ENCODE measurements around the gene EFHD2.

The EFHD2 gene

DNA sequence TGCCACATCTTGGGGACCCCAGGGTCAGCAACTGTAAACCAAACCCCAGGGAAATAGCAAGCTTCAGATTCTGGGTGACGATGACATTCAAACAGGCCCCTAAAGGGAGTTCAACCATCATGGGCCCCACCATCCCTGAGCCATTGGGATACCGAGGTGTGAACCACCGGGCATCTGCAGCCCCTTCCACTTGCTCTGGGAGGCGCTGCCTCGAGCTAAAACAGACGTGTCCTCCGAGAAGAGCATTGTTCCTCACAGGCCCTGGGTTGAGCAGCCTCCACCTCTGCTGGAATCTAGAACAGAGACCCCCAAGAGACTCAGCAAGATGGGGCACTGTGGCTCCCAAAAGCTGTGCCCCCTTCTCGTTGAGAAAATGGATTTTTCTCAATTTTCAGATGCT, 19.0 kb upstream of the EFHD2 start:
- no peaks in the 10 kb centered on the region for H3K79me2 ChIP-seq (ENCODE audit: insufficient read depth, low read length)
- no peaks in the 10 kb centered on the region for H3K27me3 ChIP-seq (ENCODE audit: insufficient read depth, low read length, poor library complexity, severe bottlenecking)
- H3K4me3 ChIP-seq (ENCODE audit: low read length, poor library complexity, severe bottlenecking): no peak overlapping the region
- no peak overlapping the region for H2AFZ ChIP-seq (ENCODE audit: low read length)
- H3K9ac ChIP-seq (ENCODE audit: low read depth, low read length, poor library complexity, severe bottlenecking): no peak overlapping the region
- no peaks in the 10 kb centered on the region for H3K4me1 ChIP-seq (ENCODE audit: insufficient read depth, low read length, poor library complexity, severe bottlenecking)
- H4K20me1 ChIP-seq (ENCODE audit: insufficient read depth, low read length, poor library complexity, severe bottlenecking): no peaks in the 10 kb centered on the region
- H3K9me3 ChIP-seq (ENCODE audit: insufficient read depth, low read depth, low read length): no peaks in the 10 kb centered on the region
- no peaks in the 10 kb centered on the region for H3K36me3 ChIP-seq (ENCODE audit: insufficient read depth, low read length)
- TF ChIP-seq, protein P1, sequence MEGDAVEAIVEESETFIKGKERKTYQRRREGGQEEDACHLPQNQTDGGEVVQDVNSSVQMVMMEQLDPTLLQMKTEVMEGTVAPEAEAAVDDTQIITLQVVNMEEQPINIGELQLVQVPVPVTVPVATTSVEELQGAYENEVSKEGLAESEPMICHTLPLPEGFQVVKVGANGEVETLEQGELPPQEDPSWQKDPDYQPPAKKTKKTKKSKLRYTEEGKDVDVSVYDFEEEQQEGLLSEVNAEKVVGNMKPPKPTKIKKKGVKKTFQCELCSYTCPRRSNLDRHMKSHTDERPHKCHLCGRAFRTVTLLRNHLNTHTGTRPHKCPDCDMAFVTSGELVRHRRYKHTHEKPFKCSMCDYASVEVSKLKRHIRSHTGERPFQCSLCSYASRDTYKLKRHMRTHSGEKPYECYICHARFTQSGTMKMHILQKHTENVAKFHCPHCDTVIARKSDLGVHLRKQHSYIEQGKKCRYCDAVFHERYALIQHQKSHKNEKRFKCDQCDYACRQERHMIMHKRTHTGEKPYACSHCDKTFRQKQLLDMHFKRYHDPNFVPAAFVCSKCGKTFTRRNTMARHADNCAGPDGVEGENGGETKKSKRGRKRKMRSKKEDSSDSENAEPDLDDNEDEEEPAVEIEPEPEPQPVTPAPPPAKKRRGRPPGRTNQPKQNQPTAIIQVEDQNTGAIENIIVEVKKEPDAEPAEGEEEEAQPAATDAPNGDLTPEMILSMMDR (conservative IDR thresholded peaks at IDR 0.05; ENCODE audit: low read length): no peak; the same call in 1 of the 2 replicates
- no peak for TF ChIP-seq EZH2phosphoT487 (IDR thresholded peaks at IDR 0.05; ENCODE audit: borderline replicate concordance)
- no peaks in the 10 kb centered on the region for H3K9me2 ChIP-seq (replicated peaks; ENCODE audit: low read depth, low read length)
- no peaks in the 10 kb centered on the region for H3F3A ChIP-seq (ENCODE audit: low read depth)
- H3K4me2 ChIP-seq (ENCODE audit: low read depth, low read length, poor library complexity, severe bottlenecking): no peak overlapping the region

DNA sequence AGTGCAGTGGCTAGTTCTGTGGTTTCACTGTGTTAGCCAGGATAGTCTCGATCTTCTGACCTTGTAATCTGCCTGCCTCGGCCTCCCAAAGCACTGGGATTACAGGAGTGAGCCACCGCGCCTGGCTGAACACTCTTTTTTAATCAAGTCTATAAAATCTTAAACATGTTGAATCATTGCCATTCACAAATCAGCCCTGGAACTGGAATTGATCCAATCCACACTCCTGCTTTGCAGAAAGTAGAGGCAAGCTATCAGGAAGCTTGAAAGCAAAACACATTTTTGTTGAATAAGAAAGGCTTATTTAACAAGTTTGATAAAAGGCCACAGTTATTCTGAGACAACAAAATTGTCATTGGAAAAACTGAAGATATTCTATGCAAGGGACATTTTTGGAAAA, 18.3 kb upstream of the EFHD2 start:
- Histone ChIP-seq H3K79me2 (ENCODE audit: insufficient read depth, low read length) (no peaks in the 10 kb centered on the region), H3K36me3 (ENCODE audit: insufficient read depth, low read length) (no peaks in the 10 kb centered on the region), H3K9me3 (ENCODE audit: insufficient read depth, low read depth, low read length) (no peaks in the 10 kb centered on the region), H3K4me3 (ENCODE audit: low read length, poor library complexity, severe bottlenecking) (no peak overlapping the region), H3K4me2 (ENCODE audit: low read depth, low read length, poor library complexity, severe bottlenecking) (no peak overlapping the region), H3K9me2 (replicated peaks; ENCODE audit: low read depth, low read length) (no peaks in the 10 kb centered on the region), H2AFZ (ENCODE audit: low read length) (no peak overlapping the region), H4K20me1 (ENCODE audit: insufficient read depth, low read length, poor library complexity, severe bottlenecking) (no peaks in the 10 kb centered on the region), H3K9ac (ENCODE audit: low read depth, low read length, poor library complexity, severe bottlenecking) (no peak overlapping the region), H3K4me1 (ENCODE audit: insufficient read depth, low read length, poor library complexity, severe bottlenecking) (no peaks in the 10 kb centered on the region), H3F3A (ENCODE audit: low read depth) (no peaks in the 10 kb centered on the region), H3K27me3 (ENCODE audit: insufficient read depth, low read length, poor library complexity, severe bottlenecking) (no peaks in the 10 kb centered on the region)
- no peak for TF ChIP-seq EZH2phosphoT487 (IDR thresholded peaks at IDR 0.05; ENCODE audit: borderline replicate concordance)
- TF ChIP-seq, protein P1 (conservative IDR thresholded peaks at IDR 0.05; ENCODE audit: low read length): no peak

DNA sequence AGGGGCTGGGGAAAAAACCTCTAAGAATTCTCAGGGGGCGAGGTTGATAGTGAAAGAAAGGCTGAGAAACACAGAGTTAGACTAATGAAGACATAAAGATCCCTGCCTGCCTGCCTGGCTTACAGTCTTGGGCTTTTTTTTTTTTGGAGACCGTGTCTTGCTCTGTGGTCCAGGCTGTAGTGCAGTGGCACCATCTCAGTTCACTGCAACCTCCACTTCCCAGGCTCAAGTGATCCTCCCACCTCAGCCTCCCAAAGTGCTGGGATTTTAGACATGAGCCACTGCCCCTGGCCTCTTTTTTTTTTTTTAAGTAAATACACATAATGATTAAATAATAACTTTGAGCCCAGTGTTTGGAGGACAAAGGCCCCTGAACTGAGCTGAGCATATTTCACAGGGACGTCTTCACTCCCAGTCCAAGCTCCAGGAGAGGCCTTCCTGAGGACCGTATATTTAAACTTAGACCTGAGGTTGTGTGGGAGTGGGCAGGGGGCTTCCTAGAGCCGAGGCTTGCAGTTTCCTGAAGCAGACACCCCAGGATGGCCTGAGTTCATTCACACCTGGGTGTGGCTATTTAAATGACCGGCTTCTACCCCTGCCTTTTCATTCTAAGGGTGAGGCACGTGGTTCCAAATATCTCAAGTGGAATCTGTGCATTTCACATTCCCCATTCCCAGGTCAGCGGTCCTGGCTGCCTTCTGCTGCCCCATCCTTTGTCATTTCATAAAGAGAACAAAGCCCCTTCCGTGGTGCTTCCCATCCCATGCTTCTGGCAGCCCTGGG, 16.0 kb upstream of the EFHD2 start:
- no peaks in the 10 kb centered on the region for H3F3A ChIP-seq (ENCODE audit: low read depth)
- H3K9ac ChIP-seq (ENCODE audit: low read depth, low read length, poor library complexity, severe bottlenecking): no peak overlapping the region
- H3K27me3 ChIP-seq (ENCODE audit: insufficient read depth, low read length, poor library complexity, severe bottlenecking): no peaks in the 10 kb centered on the region
- H3K36me3 ChIP-seq (ENCODE audit: insufficient read depth, low read length): no peaks in the 10 kb centered on the region
- H3K9me3 ChIP-seq (ENCODE audit: insufficient read depth, low read depth, low read length): no peaks in the 10 kb centered on the region
- H2AFZ ChIP-seq (ENCODE audit: low read length): no peak overlapping the region
- TF ChIP-seq, protein P1 (conservative IDR thresholded peaks at IDR 0.05; ENCODE audit: low read length): no peak
- no peak for TF ChIP-seq EZH2phosphoT487 (IDR thresholded peaks at IDR 0.05; ENCODE audit: borderline replicate concordance)
- H3K4me2 ChIP-seq (ENCODE audit: low read depth, low read length, poor library complexity, severe bottlenecking): no peak overlapping the region
- H4K20me1 ChIP-seq (ENCODE audit: insufficient read depth, low read length, poor library complexity, severe bottlenecking): no peaks in the 10 kb centered on the region
- no peaks in the 10 kb centered on the region for H3K79me2 ChIP-seq (ENCODE audit: insufficient read depth, low read length)
- H3K4me1 ChIP-seq (ENCODE audit: insufficient read depth, low read length, poor library complexity, severe bottlenecking): no peaks in the 10 kb centered on the region
- no peaks in the 10 kb centered on the region for H3K9me2 ChIP-seq (replicated peaks; ENCODE audit: low read depth, low read length)
- no peak overlapping the region for H3K4me3 ChIP-seq (ENCODE audit: low read length, poor library complexity, severe bottlenecking)

All from Loucy (cell line).